GM12873 (cell line): ENCODE results near the gene RHBDL1.

Experiments
- CTCF ChIP-seq: IDR thresholded peaks from 2 replicates; pipeline ENCODE4 v1.5.1; 2012; ENCODE audit warnings: low read depth, mild to moderate bottlenecking, moderate library complexity, low read length, control low read depth; ENCODE audit not compliant: insufficient read depth; ENCODE audit errors: missing control alignments

The RHBDL1 gene

GRCh38 chr16:695355-696089, 20.1 kb downstream of the RHBDL1 start:
- no peak for TF ChIP-seq CTCF

GRCh38 chr16:698911-699671, 23.6 kb downstream of the RHBDL1 start:
- no peak for TF ChIP-seq CTCF

GRCh38 chr16:700684-701584, 25.5 kb downstream of the RHBDL1 start:
- no peak for TF ChIP-seq CTCF

- no peak for TF ChIP-seq CTCF
Observed at GRCh38 chr16:702341-702740, 26.9 kb downstream of the RHBDL1 start.

GRCh38 chr16:703406-703805, 27.9 kb downstream of the RHBDL1 start:
- TF ChIP-seq CTCF: no peak

GRCh38 chr16:704047-704446, 28.6 kb downstream of the RHBDL1 start:
- no peak for TF ChIP-seq CTCF
